ENCODE measurements around the gene EPHA6.
"Not testable (repeated sequence)": the region's sequence is repeated elsewhere in the genome, so short reads cannot be mapped to it uniquely, and the experiment has no call there.

EPHA6 gene

GRCh38 chr3:97025612-97026011, 211.2 kb downstream of the EPHA6 start:
- not testable (repeated sequence) for DNase-seq (ENCODE audit: low read depth)

DNA sequence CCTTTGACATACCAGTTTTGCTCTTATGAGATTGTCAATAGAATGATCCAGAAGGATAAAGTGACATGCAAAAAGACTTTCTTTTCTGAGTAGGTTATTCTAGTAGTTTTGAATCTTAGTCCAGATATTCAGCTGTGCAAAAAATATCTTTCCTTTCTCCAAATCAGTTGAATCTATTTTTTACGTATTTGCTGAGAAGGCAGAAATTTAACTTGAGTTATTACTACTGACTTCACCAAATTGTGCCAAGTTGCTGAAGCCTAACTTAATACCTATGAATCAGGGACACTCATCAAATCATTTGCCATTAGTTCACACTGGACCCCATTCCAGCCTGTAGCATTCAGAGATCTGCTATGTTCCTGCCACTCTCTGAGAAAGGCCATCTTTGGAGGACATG, 215.6 kb downstream of the EPHA6 start:
- no peak for DNase-seq (ENCODE audit: low read depth)

GRCh38 chr3:97037294-97037943, 223.0 kb downstream of the EPHA6 start:
- DNase-seq (ENCODE audit: low read depth): no peak

GRCh38 chr3:97043411-97043810, 229.0 kb downstream of the EPHA6 start:
- DNase-seq (ENCODE audit: low read depth): no peak

GRCh38 chr3:97057365-97057764, 243.0 kb downstream of the EPHA6 start:
- no peak for DNase-seq (ENCODE audit: low read depth)

DNA sequence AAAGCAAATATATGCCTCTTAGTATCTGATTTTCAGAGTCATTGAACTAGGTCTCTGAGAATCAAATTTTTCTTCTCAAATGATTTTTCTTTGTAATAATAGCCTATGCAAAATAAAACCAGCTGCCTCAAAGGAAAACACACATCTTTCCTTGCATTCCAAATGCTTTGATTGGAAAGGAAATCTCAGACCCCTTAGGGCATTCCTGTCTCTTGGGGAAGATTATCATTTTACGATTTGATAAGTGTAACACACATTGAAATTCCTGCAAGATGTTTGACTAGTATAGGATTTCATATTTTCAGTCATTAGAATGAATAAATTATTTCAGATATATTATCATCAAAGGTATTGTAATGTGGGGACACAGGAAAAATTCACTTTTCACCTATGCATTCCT, 244.8 kb downstream of the EPHA6 start:
- DNase-seq (ENCODE audit: low read depth): no peak

DNA sequence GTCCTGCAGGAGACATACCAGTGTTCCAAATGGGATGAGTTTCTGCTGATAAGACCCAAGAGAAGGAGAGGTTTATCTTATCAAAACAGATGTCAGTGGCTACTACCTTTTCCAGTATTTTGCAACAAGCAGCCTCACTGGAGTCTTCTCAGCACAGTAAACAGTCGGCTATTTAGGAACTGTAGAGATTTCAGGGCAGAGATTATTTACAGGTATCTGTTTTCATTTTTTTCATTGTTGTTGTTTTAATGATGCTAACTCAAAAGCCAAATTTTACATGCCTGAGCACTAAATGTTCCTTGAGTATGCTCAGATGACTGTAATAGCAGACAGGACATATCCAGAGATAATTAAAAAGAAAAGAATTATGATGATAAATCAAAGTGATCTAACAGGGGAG, 252.1 kb downstream of the EPHA6 start:
- DNase-seq (ENCODE audit: low read depth): no peak

GRCh38 chr3:97070302-97070701, 255.9 kb downstream of the EPHA6 start:
- DNase-seq (ENCODE audit: low read depth): no peak

DNA sequence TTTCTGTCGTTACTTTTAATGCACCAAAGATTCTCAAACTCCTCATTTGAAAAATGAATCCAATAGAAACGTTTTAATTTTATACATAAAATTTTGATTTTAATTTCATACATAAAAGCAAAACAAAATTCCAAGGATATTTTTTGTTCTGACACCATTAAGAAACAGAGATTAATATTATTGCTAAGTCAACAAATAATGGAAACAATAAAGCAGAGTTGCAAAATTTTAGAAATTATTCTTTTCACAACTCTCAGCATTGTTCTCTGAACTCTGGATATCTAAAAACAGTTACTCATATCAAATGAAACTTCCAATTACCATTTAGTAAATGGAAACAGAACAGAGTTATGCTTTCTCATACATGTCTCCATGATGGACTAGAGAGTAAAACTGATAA, 260.2 kb downstream of the EPHA6 start:
- DNase-seq (ENCODE audit: low read depth): no peak

GRCh38 chr3:97076673-97077072, 262.3 kb downstream of the EPHA6 start:
- no peak for DNase-seq (ENCODE audit: low read depth)

DNA sequence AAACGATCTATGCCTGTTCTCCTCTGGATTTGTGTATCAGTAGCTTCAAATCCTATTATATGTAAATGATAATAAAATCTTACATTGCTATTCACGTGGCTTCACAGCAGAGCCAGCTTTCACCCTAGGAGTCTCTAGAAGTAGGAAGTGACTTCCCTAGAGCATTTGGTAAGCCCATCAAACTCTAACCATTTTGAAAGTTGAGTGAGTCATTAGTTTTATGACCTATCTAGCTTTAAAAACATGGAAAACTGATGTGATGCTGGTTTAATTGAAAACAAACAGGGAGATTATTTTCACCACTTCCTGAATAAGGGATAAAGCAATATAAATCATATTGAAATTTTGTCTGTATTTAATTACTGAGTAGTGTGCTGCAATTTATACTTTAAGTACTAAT, 275.2 kb downstream of the EPHA6 start:
- no peak for DNase-seq (ENCODE audit: low read depth)

GRCh38 chr3:97102641-97103040, 288.2 kb downstream of the EPHA6 start:
- DNase-seq (ENCODE audit: low read depth): no peak

DNA sequence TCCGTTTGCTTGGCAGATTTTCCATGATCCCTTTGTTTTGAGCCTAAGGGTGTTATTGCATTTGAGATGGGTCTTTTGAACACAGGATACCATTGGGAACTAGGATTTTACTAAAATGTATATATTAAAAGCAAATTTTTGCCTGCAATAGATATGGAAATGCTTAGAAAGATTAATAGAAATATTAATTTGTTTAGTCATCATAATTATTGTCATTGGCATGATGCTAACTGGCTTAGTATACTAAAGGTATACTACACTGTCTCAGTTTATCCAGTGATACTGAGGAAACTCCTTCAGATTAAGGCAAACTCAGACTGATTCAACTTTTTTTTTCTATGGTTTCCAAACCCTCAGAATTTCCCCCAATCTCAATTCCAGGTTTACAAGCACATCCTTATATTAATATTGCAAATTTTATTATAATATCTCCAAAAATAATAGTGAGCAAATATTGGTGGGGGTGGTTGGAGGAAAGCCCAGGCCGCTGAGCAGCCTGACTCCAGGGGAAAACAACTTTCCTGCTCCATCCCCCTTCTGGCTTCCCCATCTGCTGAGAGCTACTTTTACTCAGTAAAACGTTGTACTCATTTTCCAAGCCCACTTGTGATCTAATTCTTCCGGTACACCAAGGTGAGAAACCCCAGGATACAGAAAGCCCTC, 291.7 kb downstream of the EPHA6 start:
- no peak for DNase-seq (ENCODE audit: low read depth)

GRCh38 chr3:97106652-97106989, 292.2 kb downstream of the EPHA6 start:
- DNase-seq (ENCODE audit: low read depth): no peak

DNA sequence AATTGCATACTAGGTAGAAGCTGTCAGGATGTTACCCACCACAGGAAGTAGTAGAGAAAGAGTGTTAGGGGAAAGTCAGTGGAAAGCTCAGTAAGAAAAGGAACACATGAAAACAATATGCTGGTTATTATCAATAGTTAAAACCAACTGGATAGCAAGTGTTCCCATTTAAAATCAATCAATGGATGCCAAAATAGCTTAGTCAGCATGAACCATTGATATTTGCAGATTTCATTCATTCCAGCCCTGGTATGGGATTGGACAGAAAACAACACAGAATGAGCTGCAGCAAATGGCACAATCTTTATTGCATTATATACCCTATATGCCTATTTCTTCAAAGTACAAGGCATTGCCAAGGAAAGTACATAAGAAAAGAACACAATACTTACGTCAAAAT, 293.7 kb downstream of the EPHA6 start:
- no peak for DNase-seq (ENCODE audit: low read depth)

DNA sequence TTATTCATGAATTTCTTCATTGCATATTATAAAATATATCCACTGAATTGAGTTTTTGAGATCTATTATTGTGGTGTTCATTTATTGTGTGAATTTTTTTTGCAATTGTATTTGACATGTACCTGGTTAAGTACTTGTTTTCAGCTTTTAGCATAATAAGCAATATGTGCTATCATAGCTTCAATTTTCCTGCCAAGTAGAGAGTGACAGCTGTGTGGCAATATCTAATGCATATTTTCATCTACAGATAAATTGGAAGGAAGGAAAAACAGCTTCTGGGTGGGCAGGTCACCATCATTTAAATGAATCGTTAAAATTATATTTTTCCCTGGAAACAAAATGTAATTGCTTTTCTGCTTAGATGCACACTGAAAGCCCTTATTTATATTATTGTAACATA, 296.9 kb downstream of the EPHA6 start:
- no peak for DNase-seq (ENCODE audit: low read depth)

GRCh38 chr3:97121386-97121785, 307.0 kb downstream of the EPHA6 start:
- DNase-seq (ENCODE audit: low read depth): no peak

GRCh38 chr3:97125902-97126499, 311.6 kb downstream of the EPHA6 start:
- DNase-seq (ENCODE audit: low read depth): no peak

GRCh38 chr3:97131476-97131875, 317.1 kb downstream of the EPHA6 start:
- DNase-seq (ENCODE audit: low read depth): no peak

DNA sequence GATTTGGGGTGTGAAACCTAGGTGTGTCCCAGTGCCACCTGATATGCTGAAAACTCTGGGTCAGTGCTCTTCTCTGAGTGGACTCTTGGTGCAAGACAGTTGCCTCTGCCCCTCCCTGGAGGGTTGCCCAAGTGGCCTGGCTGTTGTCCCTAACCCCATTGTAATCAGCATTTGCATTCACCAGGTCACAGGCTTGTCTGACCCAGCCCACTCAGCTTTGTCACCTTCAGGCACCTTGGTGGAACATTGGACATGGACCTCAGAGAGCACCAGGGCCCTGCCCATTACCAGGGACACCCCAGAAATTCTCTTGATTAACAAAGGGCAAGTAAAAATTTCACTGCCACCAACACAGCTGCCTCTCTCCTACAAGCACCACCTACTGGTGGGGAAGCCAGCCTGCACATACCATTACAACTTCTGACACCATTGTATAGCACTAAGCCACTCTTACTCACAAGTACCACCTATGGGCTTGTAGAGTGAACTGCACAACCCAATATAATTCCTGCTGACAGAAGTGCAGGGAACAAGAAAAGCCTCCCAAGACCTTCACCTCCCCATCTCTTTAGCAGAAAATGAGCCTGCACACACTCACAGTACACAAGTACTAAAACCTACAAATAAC, 324.6 kb downstream of the EPHA6 start:
- no peak for DNase-seq (ENCODE audit: low read depth)

GRCh38 chr3:97148931-97149330, 334.5 kb downstream of the EPHA6 start:
- DNase-seq (ENCODE audit: low read depth): no peak

GRCh38 chr3:97161169-97161568, 346.8 kb downstream of the EPHA6 start:
- DNase-seq (ENCODE audit: low read depth): no peak

GRCh38 chr3:97177242-97177641, 362.8 kb downstream of the EPHA6 start:
- no peak for DNase-seq (ENCODE audit: low read depth)

Measured in HS-27A (cell line).